HuH-7 (cell line): ENCODE measurements around the gene ABHD12.

Experiments used
- DNase-seq: peaks from one replicate; pipeline ENCODE4 v3.0.0; 2011; ENCODE audit warnings: low spot score

ABHD12 gene

DNA sequence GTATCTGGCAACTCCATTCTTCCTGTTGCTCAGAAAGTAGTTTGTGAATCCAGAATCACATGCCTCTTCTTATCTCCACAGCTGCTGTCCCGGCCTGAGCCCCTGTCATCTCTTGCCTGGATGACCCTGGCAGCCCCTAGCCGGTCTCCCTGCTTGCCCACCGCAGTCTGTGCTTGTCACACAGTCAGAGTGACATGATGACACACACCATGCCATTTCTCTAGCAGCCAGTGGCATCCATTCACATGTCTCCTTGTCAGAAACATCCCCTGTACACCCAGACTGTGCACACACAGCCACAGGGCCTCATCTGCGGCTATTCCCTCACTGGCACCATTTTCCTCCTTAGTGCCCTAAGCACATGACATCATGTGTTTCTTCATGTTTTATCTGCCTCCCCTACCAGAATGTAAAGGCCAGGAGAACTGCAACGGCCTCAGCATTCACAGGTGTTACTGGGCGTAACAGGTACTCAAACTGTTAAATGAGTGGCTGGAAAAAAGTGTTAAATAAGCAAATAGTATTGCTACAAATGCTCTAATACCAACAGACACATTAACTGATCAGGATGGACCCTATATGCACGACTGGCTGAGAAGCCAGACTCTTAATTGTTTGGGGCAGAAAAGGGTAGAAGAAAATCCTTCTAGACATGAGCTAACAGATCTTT lies 9.6 kb downstream of the ABHD12 start:
- DNase-seq, result no peak

- no peak for DNase-seq
These were observed 11.5 kb downstream of the ABHD12 start for GRCh38 chr20:25378884-25379733.

DNA sequence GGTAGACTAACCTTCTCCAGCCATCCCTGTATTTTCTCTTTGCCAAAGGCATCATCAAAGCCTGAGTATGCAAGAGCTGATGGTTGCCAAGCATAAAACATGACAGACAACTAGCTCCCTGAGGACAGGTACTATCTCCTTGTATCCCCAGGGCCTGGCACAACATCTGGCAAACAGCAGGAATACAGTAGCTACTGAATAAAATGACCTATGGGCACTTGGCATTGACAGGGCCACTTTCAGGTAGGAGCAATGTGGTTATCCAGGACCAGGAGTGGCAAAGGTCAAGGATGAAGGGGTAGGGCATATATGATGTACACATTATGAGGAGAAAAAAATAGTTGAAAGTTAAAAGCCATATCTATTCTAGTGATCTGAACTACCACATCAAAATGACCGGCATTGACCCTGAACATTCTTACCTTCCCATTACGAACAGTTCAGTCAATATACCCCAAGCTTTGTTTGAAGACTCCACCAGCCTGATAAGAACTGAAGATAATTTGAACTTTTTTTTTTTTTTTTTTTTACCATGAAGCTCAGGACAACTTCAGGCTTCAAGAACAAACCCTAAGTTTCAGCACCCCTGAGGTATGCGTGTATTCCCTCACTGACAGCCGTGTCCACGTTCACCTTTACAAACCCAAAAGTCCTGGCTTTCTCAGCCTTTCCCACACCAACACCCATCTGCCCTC lies 12.3 kb downstream of the ABHD12 start:
- DNase-seq, result no peak

GRCh38 chr20:25376886-25377285 lies 13.7 kb downstream of the ABHD12 start:
- no peak for DNase-seq

DNA sequence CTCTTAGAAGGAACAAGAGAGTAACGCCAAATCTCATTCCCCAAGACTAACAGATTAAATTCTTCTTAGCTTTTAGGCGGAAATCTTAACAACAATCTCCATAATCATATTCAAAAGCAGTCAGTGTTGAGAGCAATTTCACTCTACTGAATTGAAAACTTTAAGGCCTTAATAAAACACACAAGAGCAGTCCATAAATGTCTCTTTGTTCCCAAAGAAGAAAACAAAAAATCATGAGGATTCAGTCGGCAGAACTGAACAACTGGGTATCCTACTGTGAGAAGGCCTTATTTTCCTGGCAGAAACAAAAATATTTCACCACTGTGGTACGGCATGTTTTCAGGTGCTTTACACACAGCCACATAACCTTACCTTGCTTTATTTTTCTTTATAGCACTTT lies 14.4 kb downstream of the ABHD12 start:
- DNase-seq, result no peak

GRCh38 chr20:25374842-25375241 lies 15.8 kb downstream of the ABHD12 start:
- no peak for DNase-seq

- no peak for DNase-seq
These were observed 17.9 kb downstream of the ABHD12 start for GRCh38 chr20:25372584-25373336.

GRCh38 chr20:25369971-25370370 lies 20.7 kb downstream of the ABHD12 start:
- no peak for DNase-seq

DNA sequence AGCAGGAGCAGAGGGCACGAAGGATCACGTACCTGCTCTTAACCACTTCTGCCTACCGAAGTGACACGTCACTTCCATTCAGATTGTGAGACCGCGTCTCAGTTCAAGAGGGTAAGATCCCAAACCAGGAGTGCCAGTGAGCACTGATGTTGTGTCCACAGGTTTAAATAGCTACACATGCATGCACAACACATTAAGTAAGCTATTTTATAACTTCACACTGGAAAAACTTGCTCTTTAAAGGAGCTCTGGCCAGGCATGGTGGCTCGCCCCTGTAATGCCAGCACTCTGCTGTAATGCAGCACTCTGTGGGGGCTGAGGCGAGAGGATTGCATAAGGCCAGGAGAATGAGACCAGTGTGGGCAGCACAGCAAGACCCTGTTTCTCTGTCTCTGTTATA lies 21.1 kb downstream of the ABHD12 start:
- no peak for DNase-seq

DNA sequence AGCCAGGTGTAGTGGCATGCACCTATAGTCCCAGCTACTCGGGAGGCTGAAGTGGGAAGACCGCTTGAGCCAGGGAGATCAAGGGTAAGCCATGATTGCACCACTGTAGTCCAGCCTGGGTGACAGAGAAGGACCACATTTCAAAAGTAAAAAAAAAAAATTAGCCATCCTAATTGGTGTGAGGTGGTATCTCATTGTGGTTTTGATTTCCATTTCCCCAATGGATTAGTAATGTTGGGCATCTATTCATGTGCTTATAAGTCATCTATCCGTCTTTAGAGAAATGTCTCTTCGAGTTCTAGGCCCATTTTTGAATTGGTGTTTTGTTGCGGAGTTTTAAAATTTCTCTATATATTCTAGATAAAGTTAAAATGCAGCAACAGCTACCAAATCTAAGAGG lies 21.7 kb downstream of the ABHD12 start:
- no peak for DNase-seq

DNA sequence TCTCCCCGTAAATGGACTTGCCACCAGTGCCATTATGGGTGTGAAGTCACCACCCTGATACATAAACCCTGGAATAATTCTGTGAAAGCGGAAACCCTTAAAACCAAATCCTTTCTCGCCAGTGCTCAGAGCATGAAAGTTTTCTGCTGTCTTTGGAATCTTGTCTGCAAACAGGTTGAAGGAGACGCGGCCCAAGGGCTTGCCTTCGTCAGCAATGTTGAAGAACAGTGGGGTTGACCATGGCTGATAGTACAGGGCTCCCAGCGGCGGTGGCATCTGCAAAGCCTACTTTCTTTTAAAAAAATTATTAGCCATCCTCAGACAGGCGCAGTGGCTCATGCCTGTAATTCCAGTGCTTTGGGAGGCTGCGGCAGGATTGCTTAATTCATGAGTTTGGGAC lies 22.1 kb downstream of the ABHD12 start:
- no peak for DNase-seq

GRCh38 chr20:25364879-25365699 lies 25.5 kb downstream of the ABHD12 start:
- DNase-seq, result no peak

- no peak for DNase-seq
These were observed 26.4 kb downstream of the ABHD12 start for GRCh38 chr20:25364180-25364788.

GRCh38 chr20:25361287-25361683 lies 29.4 kb downstream of the ABHD12 start:
- no peak for DNase-seq

- DNase-seq, result no peak
These were observed 29.9 kb downstream of the ABHD12 start for GRCh38 chr20:25360631-25361286.

DNA sequence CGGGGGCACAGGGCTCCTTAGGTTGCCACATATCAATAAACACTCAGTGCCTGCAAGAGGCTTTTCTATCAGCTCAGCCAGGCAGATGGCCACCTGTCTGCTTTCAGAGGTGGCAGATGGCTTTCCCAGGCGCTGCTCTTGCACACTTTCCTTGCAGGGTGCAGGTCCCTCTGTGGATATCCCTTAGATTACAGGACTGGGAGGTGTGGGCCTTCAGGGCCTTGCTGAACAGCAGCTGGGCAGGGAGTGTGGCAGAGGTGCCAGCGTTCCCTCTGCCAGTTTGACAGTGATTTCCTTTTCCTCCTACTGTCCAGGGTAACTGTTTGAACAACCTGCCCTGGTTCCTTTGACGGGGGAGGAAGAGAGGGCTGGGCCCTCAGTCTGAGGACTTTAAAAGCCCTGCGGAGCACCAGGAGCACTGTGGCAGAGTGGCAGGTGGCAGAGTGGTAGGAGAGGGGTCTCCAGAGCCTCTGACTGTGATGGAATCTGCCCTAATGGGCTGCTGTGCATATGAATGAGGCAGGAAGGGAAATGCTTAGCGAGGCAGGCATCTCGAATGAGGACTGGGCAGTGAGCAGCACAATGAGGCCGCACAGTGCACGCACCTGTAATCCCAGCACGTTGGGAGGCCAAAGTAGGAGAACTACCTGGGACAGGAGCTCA lies 34.2 kb downstream of the ABHD12 start:
- DNase-seq, result no peak

- DNase-seq, result no peak
These were observed 34.8 kb downstream of the ABHD12 start for GRCh38 chr20:25355866-25356265.

- DNase-seq, result no peak
These were observed 35.5 kb downstream of the ABHD12 start for GRCh38 chr20:25355011-25355595.
